GM23338 (cell line): Measurements from ENCODE around the gene SCNN1G. TPM values are rescaled to one million over a fixed set of nuclear protein-coding genes. Genes with fewer than 3 reads are reported as not detected.
"Not testable (repeated sequence)": the region's sequence is repeated elsewhere in the genome, so short reads cannot be mapped to it uniquely, and the experiment has no call there.

Source experiments
- ATAC-seq: fragments of 200-7000 bp; cut with Tn5 transposase; 3 replicates; pipeline ENCODE4 v1.9.1; 2020
- DNase-seq: peaks from one replicate; pipeline ENCODE4 v3.0.0-alpha.2; 2015; ENCODE audit warnings: low spot score
- H2AFZ ChIP-seq: fragments of 200-600 bp; sonication (generic); 2 replicates; pipeline ENCODE4 v1.8.0; 2016; ENCODE audit warnings: antibody characterized with exemption, mild to moderate bottlenecking, moderate library complexity
- H3F3A ChIP-seq: fragments of 200-600 bp; sonication (generic); replicated peaks from 2 replicates; pipeline ENCODE4 v1.8.0; 2017; ENCODE audit warnings: antibody characterized with exemption, mixed run types, low read depth
- H3K27ac ChIP-seq: fragments of 200-600 bp; sonication (generic); 2 replicates; pipeline ENCODE4 v1.6.1; 2016; ENCODE audit warnings: low read depth
- H3K27me3 ChIP-seq: fragments of 200-600 bp; sonication (generic); 2 replicates; pipeline ENCODE4 v1.8.0; 2016; ENCODE audit warnings: mild to moderate bottlenecking, mixed run types, moderate library complexity; ENCODE audit not compliant: insufficient read depth
- H3K36me3 ChIP-seq: fragments of 200-600 bp; sonication (generic); 2 replicates; pipeline ENCODE4 v1.8.0; 2016; ENCODE audit warnings: mild to moderate bottlenecking; ENCODE audit not compliant: insufficient read depth
- H3K4me1 ChIP-seq: fragments of 200-600 bp; sonication (generic); 2 replicates; pipeline ENCODE4 v1.8.0; 2016; ENCODE audit warnings: mild to moderate bottlenecking, moderate library complexity; ENCODE audit not compliant: insufficient read depth
- H3K4me2 ChIP-seq: fragments of 200-600 bp; sonication (generic); 2 replicates; pipeline ENCODE4 v1.7.1; 2017; ENCODE audit warnings: mixed run types
- H3K4me3 ChIP-seq: fragments of 200-600 bp; sonication (generic); 2 replicates; pipeline ENCODE4 v1.6.1; 2016; ENCODE audit warnings: mixed run types
- H3K79me2 ChIP-seq: fragments of 200-600 bp; sonication (generic); replicated peaks from 2 replicates; pipeline ENCODE4 v1.8.0; 2017; ENCODE audit warnings: mild to moderate bottlenecking; ENCODE audit not compliant: insufficient read depth
- H3K9me2 ChIP-seq: fragments of 200-600 bp; sonication (generic); 2 replicates; pipeline ENCODE4 v1.8.0; 2017; ENCODE audit not compliant: insufficient read depth
- H4K20me1 ChIP-seq: fragments of 200-600 bp; sonication (generic); replicated peaks from 2 replicates; pipeline ENCODE4 v1.8.0; 2017; ENCODE audit warnings: mild to moderate bottlenecking; ENCODE audit not compliant: insufficient read depth
- H3K27ac Mint-ChIP-seq: 2 replicates; pipeline ENCODE4 v1.8.0; 2020; ENCODE audit warnings: inconsistent platforms, mild to moderate bottlenecking, moderate library complexity, mixed read lengths
- H3K27me3 Mint-ChIP-seq: 3 replicates; pipeline ENCODE4 v1.8.0; 2022; ENCODE audit warnings: low read depth, mild to moderate bottlenecking, moderate library complexity, mixed read lengths, inconsistent platforms; ENCODE audit not compliant: insufficient read depth, poor library complexity
- H3K36me3 Mint-ChIP-seq: 3 replicates; pipeline ENCODE4 v1.8.0; 2021; ENCODE audit warnings: low read depth, mild to moderate bottlenecking, inconsistent platforms, moderate library complexity, mixed read lengths
- H3K4me1 Mint-ChIP-seq: 3 replicates; pipeline ENCODE4 v1.8.0; 2020; ENCODE audit warnings: mild to moderate bottlenecking, inconsistent platforms, mixed read lengths
- H3K4me3 Mint-ChIP-seq: 3 replicates; pipeline ENCODE4 v1.8.0; 2021; ENCODE audit warnings: moderate library complexity, mild to moderate bottlenecking, inconsistent platforms, mixed read lengths
- H3K9me3 Mint-ChIP-seq: 3 replicates; pipeline ENCODE4 v1.8.0; 2020; ENCODE audit warnings: moderate library complexity, mild to moderate bottlenecking, inconsistent platforms, mixed read lengths
- CREB1 ChIP-seq: fragments of 250-450 bp; sonication (Bioruptor Pico); IDR thresholded peaks from 2 replicates; pipeline ENCODE4 v1.5.0; 2020; ENCODE audit warnings: low read depth, mild to moderate bottlenecking, moderate library complexity
- ZNF114 ChIP-seq: fragments of 250-450 bp; sonication (Bioruptor Pico); IDR thresholded peaks from 2 replicates; pipeline ENCODE4 v1.5.0; 2020; ENCODE audit warnings: mild to moderate bottlenecking, moderate library complexity
- ZNF462 ChIP-seq: fragments of 250-450 bp; sonication (Bioruptor Pico); IDR thresholded peaks from 2 replicates; pipeline ENCODE4 v1.5.0; 2020; ENCODE audit warnings: mild to moderate bottlenecking, moderate library complexity
- polyA plus RNA-seq: library from polyadenylated mRNA; unstranded; fragments of >200 nt; fragmentation: Nextera tagmentation; extraction: Ambion mirVana; gene quantifications from 2 replicates; pipeline ENCODE4 v1.2.1, GENCODE V29; 2016
- total RNA-seq: library from RNA; depleted of rRNA; stranded (reverse); fragments of >200 nt; shearing (Covaris generic); gene quantifications from 2 replicates; pipeline ENCODE4 v1.2.3, GENCODE V29; 2014

The SCNN1G gene
- total and polyA plus RNA-seq, 2 experiments from 2014 or later, result 0.97 to 1.1 TPM

- Mint-ChIP-seq H3K9me3 (peaks cover 15% of the 10 kb centered on the region), H3K4me3 (no peak overlapping the region)
- H3K4me1 ChIP-seq, result no peaks in the 10 kb centered on the region
Observed at GRCh38 chr16:23252310-23252709, 69.8 kb downstream of the SCNN1G start.

GRCh38 chr16:23253650-23254049, 71.1 kb downstream of the SCNN1G start:
- H3K36me3 ChIP-seq, H3K4me3 ChIP-seq, H3K79me2 ChIP-seq, DNase-seq, H3K4me1 Mint-ChIP-seq, H3K27ac ChIP-seq, H3K4me3 Mint-ChIP-seq, H2AFZ ChIP-seq, H3F3A ChIP-seq, H3K4me1 ChIP-seq, ATAC-seq, H3K27me3 Mint-ChIP-seq, H3K27ac Mint-ChIP-seq, H3K9me2 ChIP-seq, H4K20me1 ChIP-seq, H3K36me3 Mint-ChIP-seq, H3K4me2 ChIP-seq, H3K27me3 ChIP-seq: not testable (repeated sequence)
- peaks cover 15% of the 10 kb centered on the region for H3K9me3 Mint-ChIP-seq

More at GRCh38 chr16:23252310-23252709, 69.8 kb downstream of the SCNN1G start:
- H3K36me3 Mint-ChIP-seq, result no peaks in the 10 kb centered on the region; the same call in 2 of the 3 replicates
- ATAC-seq (no peak), DNase-seq (no peak)
- no peaks in the 10 kb centered on the region for H3K36me3 ChIP-seq
- TF ChIP-seq ZNF114 (no peak), CREB1 (CRISPR knock-in tag) (no peak), ZNF462 (CRISPR knock-in tag) (no peak)
- no peaks in the 10 kb centered on the region for H3K27me3 ChIP-seq
- no peaks in the 10 kb centered on the region for H3K9me2 ChIP-seq
- no peak overlapping the region for H3K4me3 ChIP-seq
- no peak overlapping the region for H3K27ac ChIP-seq
- H3K79me2 ChIP-seq, result no peaks in the 10 kb centered on the region
- no peaks in the 10 kb centered on the region for H4K20me1 ChIP-seq
- H3K4me2 ChIP-seq, result no peak overlapping the region
- no peaks in the 10 kb centered on the region for H3K4me1 Mint-ChIP-seq
- H3K27ac Mint-ChIP-seq, result no peak overlapping the region
- no peaks in the 10 kb centered on the region for H3F3A ChIP-seq
- H3K27me3 Mint-ChIP-seq, result peaks cover 2% of the 10 kb centered on the region
- H2AFZ ChIP-seq, result no peak overlapping the region
